ENCODE measurements around the gene OTOF. TPM values are rescaled to one million over a fixed set of nuclear protein-coding genes. Genes with fewer than 3 reads are reported as not detected.
A peak's percentile ranks its signal among the peaks of the same experiment; 100 is the strongest.

OTOF gene
- total RNA-seq, 4 donors from 2014 or later = 0.66 to 0.83 TPM; not detected in 2

GRCh38 chr2:26460613-26461031, 17.3 kb downstream of the OTOF start:
- DNase-seq = no peak
- no peak for TF ChIP-seq CTCF (IDR thresholded peaks at IDR 0.05)
- no peak for TF ChIP-seq POLR2A (IDR thresholded peaks at IDR 0.05)
- Histone ChIP-seq H3K27me3 (no peaks in the 10 kb centered on the region), H3K4me1 (peaks cover 0 to 15% (median 4%) of the 10 kb centered on the region in 4 donors), H3K9me3 (no peaks in the 10 kb centered on the region), H3K27ac (no peak overlapping the region), H3K4me3 (no peak overlapping the region), H3K36me3 (no peaks in the 10 kb centered on the region)

GRCh38 chr2:26459991-26460612, 17.8 kb downstream of the OTOF start:
- no peaks in the 10 kb centered on the region for H3K9me3 ChIP-seq

GRCh38 chr2:26458365-26459042, 19.4 kb downstream of the OTOF start:
- no peaks in the 10 kb centered on the region for H3K27me3 ChIP-seq
- peaks cover 0 to 23% (median 7%) of the 10 kb centered on the region in 4 donors for H3K4me1 ChIP-seq
- H3K9me3 ChIP-seq = no peaks in the 10 kb centered on the region
- no peak overlapping the region for H3K27ac ChIP-seq
- no peak overlapping the region for H3K4me3 ChIP-seq
- TF ChIP-seq CTCF (IDR thresholded peaks at IDR 0.05) (no peak), POLR2A (IDR thresholded peaks at IDR 0.05) (no peak)
- no peaks in the 10 kb centered on the region for H3K36me3 ChIP-seq
- peak in 1 of 3 donors; percentile 29 for DNase-seq

More at GRCh38 chr2:26459991-26460612, 17.8 kb downstream of the OTOF start:
- no peak for TF ChIP-seq CTCF (IDR thresholded peaks at IDR 0.05)
- Histone ChIP-seq H3K27me3 (no peaks in the 10 kb centered on the region), H3K36me3 (no peaks in the 10 kb centered on the region), H3K4me1 (peaks cover 0 to 20% (median 7%) of the 10 kb centered on the region in 4 donors), H3K4me3 (no peak overlapping the region), H3K27ac (no peak overlapping the region)
- DNase-seq = peak in 1 of 3 donors; percentile 39

GRCh38 chr2:26457695-26458364, 20.1 kb downstream of the OTOF start:
- DNase-seq = peak in 1 of 3 donors; percentile 24
- no peak overlapping the region for H3K27ac ChIP-seq

GRCh38 chr2:26457251-26457666, 20.7 kb downstream of the OTOF start:
- Histone ChIP-seq H3K36me3 (no peaks in the 10 kb centered on the region), H3K9me3 (no peaks in the 10 kb centered on the region), H3K4me1 (peaks cover 0 to 23% (median 7%) of the 10 kb centered on the region in 4 donors), H3K27me3 (no peaks in the 10 kb centered on the region), H3K4me3 (no peak overlapping the region), H3K27ac (peak overlapping the region in 2 of 4 donors; percentile 79)
- no peak for TF ChIP-seq POLR2A (IDR thresholded peaks at IDR 0.05)
- no peak for TF ChIP-seq CTCF (IDR thresholded peaks at IDR 0.05)
- DNase-seq = peak in 1 of 3 donors; percentile 45

More at GRCh38 chr2:26457695-26458364, 20.1 kb downstream of the OTOF start:
- Histone ChIP-seq H3K36me3 (no peaks in the 10 kb centered on the region), H3K4me3 (no peak overlapping the region), H3K4me1 (peaks cover 0 to 23% (median 7%) of the 10 kb centered on the region in 4 donors), H3K27me3 (no peaks in the 10 kb centered on the region), H3K9me3 (no peaks in the 10 kb centered on the region)
- TF ChIP-seq CTCF (IDR thresholded peaks at IDR 0.05) = no peak
- no peak for TF ChIP-seq POLR2A (IDR thresholded peaks at IDR 0.05)
